H1 (cell line): ENCODE measurements around the gene ANKRD31. TPM values are rescaled to one million over a fixed set of nuclear protein-coding genes. Genes with fewer than 3 reads are reported as not detected.

Experiments used
- TAF7 ChIP-seq: optimal IDR thresholded peaks from 2 replicates; pipeline ENCODE3; 2011; ENCODE audit warnings: low read depth, mild to moderate bottlenecking, inconsistent platforms, low read length, moderate library complexity, borderline replicate concordance
- polyA plus RNA-seq, 7 experiments: library from polyadenylated mRNA; depleted of rRNA in 3 of 7; stranded (reverse) in 5 of 7; unstranded in 2 of 7; fragments of >200 nt in 5 of 7; fragments of 200-250 nt in 2 of 7; gene quantifications; 1 replicate in 5 of 7; 2 replicates in 1 of 7; 4 replicates in 1 of 7; pipeline versions ENCODE4 v1.2.1 to v1.2.3, GENCODE V29; 2011 to 2013; ENCODE audit warnings: missing spikeins in 2 of 7, mixed read lengths in 2 of 7
- total RNA-seq: library from RNA; stranded (reverse); fragmentation: NEBNext Ultra II Directional; extraction: Animal tissue kit (Norgen Biotek cat#: 25700); gene quantifications from 2 replicates; pipeline ENCODE4 v1.2.1, GENCODE V29; 2021

The ANKRD31 gene
- total and polyA plus RNA-seq, 2 of the 8 experiments (the other 6 are each of a cell fraction or from before 2014, with no cell fraction given), result 0.05 to 0.06 TPM

GRCh38 chr5:75214409-75214808 is 22.3 kb downstream of the ANKRD31 start (continued):
- TF ChIP-seq TAF7, result no peak
- TF ChIP-seq, all 59 proteins: peak for 0
